IPS-11a (cell line): ENCODE results near the gene MRPS2.
"Not testable (repeated sequence)": the region's sequence is repeated elsewhere in the genome, so short reads cannot be mapped to it uniquely, and the experiment has no call there.

ENCODE experiments used
- H3K4me3 ChIP-seq: one replicate; pipeline ENCODE4 v1.5.1; 2013; ENCODE audit warnings: low read depth, low read length, control low read depth

The MRPS2 gene

GRCh38 chr9:135500525-135501260 lies at the start of gene MRPS2:
TSS of gene MRPS2 (plus strand) at chr9:135500682. CDS start at chr9:135500711, 29 bp downstream.
- peak within 1 kb of the TSS; percentile 73 for H3K4me3 ChIP-seq

- H3K4me3 ChIP-seq: no peak overlapping the region
These were observed 49.5 kb upstream of the MRPS2 start for GRCh38 chr9:135450956-135451355.

DNA sequence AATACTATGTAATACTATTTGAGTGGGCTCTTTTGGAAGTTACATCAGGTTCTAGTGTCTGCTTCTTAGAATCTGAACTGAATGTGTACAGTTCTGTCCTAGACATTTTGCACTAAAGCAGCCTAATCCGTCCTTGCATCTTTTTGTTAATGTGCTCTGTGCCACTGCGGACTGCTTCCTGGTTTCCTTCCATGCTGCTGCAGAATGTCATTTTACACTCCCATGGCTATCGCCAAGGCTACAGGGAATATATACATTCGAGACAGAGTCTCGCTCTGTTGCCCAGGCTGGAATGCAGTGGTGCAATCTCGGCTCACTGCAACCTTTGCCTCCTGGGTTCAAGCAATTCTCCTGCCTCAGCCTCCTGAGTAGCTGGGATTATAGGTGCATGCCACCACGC lies 48.6 kb upstream of the MRPS2 start:
- not testable (repeated sequence) for H3K4me3 ChIP-seq

- no peak overlapping the region for H3K4me3 ChIP-seq
These were observed 45.7 kb upstream of the MRPS2 start for GRCh38 chr9:135454737-135455136.

DNA sequence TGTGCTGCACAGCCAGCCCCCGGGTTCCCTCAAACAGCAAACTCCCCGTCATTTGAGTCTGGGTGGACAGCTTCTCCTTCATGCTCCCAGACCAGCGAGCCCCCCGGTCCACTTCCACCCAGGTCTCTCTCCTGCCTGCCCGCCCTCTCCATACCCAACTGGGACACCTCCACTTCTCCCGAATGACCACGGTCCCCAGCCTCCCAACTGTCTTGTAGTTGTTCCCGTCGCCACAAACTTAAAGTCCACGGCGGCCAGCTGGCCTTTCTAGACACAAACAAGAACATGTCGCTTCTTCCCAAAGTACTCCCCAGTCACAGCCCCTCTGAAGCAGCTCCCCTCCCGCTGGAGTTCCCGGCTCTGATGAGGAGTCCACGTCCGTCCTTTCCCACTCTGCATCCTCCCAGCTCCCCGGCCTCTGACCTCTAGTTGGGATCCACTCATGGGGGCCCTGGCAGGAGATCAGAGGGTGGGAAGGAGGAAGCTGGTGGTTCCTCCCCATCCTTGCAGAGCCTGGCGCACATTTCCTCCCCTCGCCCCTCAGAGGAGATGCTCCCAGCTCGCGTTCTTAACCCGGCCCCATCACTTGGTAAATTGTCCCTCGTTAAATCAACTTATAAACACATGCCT lies 45.0 kb upstream of the MRPS2 start:
- no peak overlapping the region for H3K4me3 ChIP-seq

- H3K4me3 ChIP-seq: no peak overlapping the region
These were observed 43.9 kb upstream of the MRPS2 start for GRCh38 chr9:135456436-135457104.

DNA sequence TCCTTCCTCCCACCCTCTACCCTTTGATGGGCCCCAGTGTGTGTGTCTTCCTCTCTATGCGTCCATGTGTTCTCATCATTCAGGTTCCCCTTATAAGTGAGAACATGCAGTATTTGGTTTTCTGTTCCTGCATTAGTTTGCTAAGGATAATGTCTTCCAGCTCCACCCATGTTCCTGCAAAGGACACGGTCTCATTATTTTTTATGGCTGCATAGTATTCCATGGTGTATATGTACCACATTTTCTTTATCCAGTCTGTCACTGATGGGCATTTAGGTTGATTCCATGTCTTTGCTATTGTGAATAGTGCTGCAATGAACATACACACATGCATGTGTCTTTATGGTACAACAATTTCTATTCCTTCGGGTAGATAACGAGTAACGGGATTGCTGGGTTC lies 42.0 kb upstream of the MRPS2 start:
- not testable (repeated sequence) for H3K4me3 ChIP-seq

- H3K4me3 ChIP-seq: no peak overlapping the region
These were observed 38.5 kb upstream of the MRPS2 start for GRCh38 chr9:135461936-135462335.

GRCh38 chr9:135463140-135463539 lies 37.3 kb upstream of the MRPS2 start:
- H3K4me3 ChIP-seq: no peak overlapping the region

- H3K4me3 ChIP-seq: no peak overlapping the region
These were observed 36.3 kb upstream of the MRPS2 start for GRCh38 chr9:135464181-135464580.

DNA sequence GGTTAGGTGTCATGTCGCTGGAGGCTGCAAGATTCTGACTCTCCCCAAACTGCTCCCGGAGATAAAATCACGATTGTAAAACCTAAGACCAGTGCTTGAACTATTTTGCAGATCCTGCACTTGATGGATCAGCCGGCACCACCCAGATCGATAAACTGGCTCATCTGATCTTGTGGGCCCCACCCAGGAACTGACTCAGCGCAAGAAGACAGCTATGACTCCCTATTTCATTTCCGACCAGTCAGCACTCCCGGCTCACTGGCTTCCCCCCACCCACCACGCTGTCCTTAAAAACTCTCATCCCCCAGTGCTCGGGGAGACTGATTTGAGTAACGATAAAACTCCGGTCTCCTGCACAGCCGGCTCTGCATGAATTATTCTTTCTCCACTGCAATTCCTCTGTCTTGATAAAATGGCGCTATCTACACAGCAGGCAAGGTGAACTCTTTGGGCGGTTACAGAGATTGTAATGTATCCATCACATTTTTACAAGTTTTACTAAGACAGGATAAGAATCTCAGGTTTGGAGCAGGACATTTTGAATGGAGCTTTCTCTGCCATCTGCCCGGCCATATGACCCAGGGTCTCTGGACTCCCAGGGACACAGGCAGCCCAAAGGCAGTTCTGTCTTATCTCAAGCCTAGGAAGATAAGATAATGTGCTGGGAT lies 31.5 kb upstream of the MRPS2 start:
- no peak overlapping the region for H3K4me3 ChIP-seq

- H3K4me3 ChIP-seq: no peak overlapping the region
These were observed 28.5 kb upstream of the MRPS2 start for GRCh38 chr9:135471791-135472640.

- H3K4me3 ChIP-seq: no peak overlapping the region
These were observed 26.4 kb upstream of the MRPS2 start for GRCh38 chr9:135473972-135474543.

DNA sequence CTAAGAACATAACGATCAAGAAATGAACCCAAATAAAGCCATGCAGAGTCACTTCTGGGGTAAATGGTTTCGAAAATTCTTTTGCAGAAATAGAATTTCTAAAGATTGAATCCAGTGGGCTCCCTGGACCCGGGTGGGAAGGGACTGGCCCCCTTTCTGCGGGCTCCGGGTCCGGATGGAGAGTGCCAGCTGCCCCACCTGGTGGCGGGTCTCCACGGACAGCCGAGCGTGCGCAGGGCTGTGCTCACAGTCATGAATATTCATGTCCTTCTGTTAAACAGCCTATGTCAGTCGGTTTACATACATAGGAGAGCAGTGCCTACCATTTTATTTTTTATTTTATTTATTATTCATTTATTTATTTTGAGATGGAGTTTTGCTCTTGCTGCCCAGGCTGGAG lies 25.6 kb upstream of the MRPS2 start:
- no peak overlapping the region for H3K4me3 ChIP-seq

DNA sequence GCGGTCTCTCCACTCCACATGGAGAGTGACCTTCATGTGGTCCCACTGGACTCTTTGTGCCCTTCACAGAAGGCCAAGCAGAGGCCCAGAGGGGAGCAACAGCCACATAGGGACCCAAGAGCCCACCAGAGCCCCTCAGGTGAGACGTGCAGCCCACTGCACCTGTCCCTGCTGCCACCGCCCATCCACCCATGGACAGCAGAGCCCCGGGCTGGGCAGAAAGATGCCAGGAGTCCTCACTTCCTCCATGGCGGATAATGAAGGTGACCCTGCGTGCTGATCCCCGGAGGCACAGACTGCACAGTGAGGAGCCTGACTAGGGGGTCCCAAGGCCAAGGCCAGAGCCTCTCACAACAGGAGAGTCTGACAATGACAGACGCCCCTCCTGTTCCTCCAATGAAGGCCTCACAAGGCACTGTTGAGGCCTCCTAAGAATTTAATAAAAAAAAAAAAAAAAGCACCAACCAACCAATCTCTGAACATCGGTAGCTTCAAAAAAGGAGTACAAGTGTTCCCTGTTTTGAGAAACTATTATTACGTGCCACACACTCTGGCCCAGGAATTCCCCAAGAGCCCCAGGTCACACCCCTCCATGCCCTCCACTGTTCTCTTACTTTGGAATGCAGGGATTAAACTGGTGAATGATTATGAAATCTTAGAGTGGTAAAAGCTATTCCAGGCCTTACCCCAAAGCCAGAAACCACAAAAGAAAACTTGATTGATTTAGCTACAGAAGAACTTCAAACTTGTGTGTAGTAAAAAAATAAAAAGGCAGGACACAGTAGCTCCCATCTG lies 23.7 kb upstream of the MRPS2 start:
- no peak overlapping the region for H3K4me3 ChIP-seq

- no peak overlapping the region for H3K4me3 ChIP-seq
These were observed 22.3 kb upstream of the MRPS2 start for GRCh38 chr9:135478191-135478590.

DNA sequence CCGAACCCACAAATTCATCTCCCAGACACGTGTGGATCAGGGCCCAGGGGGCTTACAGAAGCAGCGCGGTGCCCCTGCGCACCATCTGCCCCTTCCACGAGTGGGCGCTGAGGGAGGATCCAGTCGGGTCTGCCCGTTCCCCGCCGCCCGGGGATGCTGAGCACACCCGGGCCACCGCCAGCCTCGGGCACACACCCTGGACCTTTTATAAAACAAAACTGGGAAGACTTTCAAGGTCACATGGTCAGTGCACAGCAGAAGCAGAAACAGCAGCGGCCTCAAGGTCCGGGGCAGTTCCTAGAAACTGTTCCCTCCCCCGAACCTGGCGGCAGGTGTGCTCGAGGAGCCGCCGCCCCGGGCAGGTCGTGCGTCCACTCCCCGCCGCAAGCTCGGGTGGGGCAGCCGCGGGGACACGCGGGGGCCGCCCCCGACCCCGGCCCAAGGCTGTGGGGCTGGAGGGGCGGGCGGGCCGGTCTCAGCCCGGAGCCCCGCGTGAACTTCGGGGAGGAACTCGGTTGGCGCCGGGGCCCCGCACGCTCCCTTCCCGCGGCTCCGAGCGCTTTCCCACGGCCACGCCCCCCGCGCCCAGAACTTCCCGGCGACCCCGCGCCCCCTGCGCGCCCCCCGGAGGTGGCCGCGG lies 21.5 kb upstream of the MRPS2 start:
- peak overlapping the region; percentile 34 for H3K4me3 ChIP-seq

DNA sequence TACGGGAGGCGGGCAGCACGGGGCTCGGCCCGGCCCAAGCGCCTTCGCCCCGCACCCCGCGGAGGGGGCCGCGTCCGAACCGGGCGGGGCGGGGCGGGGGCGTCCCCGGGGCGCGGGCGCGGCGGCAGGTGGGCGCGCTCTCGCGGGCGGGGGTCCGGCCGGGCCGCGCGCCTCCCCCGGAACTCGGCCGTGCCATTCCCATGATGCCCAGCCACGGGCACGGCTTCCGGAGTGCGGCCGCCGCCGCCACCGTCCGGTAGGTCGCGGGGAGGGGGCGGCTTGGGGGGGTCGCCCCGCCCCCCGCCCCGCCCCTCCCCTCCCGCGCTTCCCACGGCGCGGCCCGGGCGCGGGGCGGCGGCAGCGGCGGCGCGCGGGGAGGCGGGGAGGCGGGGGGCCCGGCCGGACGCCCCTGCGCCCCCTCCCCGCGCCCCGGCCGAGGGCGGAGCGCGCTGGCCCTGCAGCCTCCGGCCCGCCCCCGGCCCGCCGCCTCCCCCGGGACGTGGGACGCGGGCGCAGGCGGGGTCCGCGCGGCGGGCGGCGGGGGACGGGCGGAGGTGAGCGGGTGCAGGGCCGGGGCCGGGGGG lies 20.9 kb upstream of the MRPS2 start, which contains the start of gene PPP1R26:
Gene PPP1R26 (plus strand): TSS at position 314 of the 584 bp plus-strand sequence. CDS start 4,729 bp downstream, outside the sequence.
- H3K4me3 ChIP-seq: peak within 1 kb of the TSS; percentile 72
